ENCODE data around the gene EHMT1.

EHMT1 gene

DNA sequence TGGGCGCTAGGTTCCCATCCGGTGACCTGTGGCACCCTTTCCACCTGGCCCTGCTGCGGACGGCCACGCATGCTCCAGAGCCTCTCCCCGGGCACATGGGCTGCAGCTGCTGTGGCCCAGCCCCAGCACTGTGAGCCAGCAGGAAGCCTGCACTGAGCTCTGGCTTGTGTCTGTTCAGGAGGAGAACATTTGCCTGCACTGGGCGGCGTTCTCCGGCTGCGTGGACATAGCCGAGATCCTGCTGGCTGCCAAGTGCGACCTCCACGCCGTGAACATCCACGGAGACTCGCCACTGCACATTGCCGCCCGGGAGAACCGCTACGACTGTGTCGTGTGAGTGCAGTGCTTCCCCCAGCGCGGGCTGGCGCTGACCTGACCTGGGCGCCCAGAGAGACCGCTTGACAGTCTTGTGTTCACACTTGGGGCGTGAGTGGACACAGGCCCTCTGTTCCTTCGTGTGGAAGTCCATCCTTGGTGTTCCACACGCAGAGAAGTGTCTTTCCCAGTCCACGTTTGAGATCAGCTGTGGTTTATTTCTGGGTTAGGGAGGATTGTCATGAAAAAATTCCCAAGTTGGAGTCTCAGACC lies 192.6 kb downstream of the EHMT1 start:
- DNase-seq = no peak

DNA sequence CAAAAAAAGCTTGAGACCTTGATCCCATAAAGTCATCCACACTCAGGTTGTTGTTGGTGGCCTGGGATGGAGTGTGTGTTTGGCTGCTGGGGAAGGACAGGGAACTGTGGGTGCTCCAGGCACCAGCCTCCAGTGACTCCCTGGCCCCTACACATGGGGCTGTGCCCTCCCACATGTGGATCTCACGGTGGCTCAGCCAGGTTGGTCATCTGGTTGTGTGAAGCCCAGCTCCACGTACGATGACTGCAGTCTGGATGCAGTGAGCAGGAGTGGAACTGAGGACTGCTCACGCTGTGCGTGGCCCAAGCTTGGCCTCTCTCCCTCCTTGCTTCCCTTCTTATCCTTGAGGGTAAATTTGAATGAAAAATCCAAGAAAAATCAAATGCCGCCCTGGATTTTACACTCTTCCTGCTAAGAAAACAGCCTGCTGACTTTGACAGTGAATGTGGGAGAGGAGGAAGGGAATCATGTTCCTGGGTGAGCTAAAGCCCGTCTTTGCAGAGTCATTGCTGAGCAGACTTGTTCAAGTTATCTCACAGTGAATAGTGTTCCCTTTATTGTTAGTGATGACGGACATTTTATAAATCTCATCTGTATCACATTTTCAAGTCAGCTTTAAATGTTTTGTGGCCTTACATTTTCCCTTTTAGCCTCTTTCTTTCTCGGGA lies 193.7 kb downstream of the EHMT1 start:
- no peak for DNase-seq

DNA sequence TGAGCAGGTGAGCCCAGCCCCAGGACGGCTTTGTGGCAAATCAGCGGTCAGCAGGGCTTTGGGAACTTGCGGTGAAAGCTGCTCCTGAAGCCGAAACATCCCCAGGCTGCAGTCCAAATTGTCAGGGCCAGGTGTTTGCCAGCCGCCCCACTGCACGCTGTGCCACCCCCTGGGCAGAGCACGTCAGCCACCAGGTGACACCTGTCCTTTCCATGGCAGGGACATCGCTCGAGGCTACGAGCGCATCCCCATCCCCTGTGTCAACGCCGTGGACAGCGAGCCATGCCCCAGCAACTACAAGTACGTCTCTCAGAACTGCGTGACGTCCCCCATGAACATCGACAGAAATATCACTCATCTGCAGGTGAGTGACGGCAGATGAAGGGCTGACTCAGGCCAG lies 194.4 kb downstream of the EHMT1 start:
- DNase-seq = no peak

GRCh38 chr9:137813651-137814415 lies 195.0 kb downstream of the EHMT1 start:
- no peak for DNase-seq

GRCh38 chr9:137814436-137814835 lies 195.6 kb downstream of the EHMT1 start:
- no peak for DNase-seq

DNA sequence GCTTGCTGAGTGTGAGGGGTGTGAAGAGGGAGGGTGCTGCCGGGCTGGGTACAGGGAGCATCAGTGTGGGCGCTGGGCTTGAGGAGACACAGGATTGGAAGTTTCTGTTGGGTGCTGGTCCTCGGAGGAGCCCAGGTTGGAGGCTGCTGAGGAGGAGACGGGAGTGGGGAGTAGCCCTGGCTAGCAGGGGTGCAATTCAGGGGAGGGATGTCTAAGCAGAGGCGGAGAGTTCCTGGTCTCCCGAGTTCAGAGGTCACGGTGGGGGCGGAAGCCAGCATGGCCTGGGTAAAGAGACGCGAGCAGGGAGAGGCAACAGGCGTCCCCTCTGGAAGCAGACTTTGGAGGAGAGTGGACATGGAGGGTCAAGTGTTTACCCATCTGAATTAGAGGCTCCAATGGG lies 196.0 kb downstream of the EHMT1 start:
- DNase-seq = no peak

DNA sequence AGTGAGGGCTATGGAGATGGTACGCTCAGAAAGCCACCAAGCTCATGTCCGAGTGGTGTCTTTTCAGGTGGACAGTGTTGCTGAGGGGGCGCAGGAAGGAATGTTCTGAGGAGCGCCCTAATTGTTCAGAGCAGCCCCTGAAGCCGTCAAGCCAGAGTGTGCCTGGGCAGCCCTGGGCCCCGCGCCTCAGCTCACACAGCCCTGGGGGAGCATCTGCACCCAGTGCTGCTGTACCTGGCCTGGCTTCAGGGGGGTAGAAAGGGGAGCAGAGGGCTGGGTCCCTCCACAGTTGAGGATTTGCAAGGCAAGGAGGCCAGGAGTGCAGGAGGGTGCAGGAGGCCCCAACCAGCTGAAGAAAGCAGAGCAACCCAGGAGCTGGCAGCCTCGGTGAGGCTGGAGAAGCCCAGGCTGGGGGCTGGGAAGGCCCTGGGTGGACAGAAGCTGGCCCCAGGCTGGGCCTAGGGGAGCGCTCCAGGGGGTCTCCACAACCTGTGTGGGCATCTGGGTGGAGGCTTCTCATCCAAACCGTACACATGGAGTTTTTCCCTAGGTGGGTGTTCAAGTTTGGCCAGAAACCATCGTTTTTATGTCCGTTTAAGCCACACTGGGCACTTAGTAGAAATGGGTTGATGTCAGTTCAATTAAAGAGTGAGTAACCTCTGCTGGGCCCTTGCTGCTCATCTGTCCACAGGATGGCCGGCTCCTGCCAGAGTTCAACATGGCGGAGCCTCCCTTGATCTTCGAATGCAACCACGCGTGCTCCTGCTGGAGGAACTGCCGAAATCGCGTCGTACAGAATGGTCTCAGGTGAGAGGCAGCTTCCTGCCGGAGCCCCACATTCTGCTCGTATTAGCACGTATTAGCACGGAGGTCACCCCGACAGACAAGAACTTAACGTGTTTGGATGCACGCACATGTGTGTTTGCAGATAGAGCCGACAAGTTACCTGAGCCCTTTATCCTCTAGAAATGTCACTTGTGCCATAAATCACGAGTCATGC lies 196.8 kb downstream of the EHMT1 start:
- DNase-seq = no peak

GRCh38 chr9:137816531-137817235 lies 197.9 kb downstream of the EHMT1 start:
- DNase-seq = no peak

- no peak for DNase-seq
Observed at GRCh38 chr9:137817236-137818200, 198.7 kb downstream of the EHMT1 start.

- no peak for DNase-seq
Observed at GRCh38 chr9:137818286-137818685, 199.5 kb downstream of the EHMT1 start.

DNA sequence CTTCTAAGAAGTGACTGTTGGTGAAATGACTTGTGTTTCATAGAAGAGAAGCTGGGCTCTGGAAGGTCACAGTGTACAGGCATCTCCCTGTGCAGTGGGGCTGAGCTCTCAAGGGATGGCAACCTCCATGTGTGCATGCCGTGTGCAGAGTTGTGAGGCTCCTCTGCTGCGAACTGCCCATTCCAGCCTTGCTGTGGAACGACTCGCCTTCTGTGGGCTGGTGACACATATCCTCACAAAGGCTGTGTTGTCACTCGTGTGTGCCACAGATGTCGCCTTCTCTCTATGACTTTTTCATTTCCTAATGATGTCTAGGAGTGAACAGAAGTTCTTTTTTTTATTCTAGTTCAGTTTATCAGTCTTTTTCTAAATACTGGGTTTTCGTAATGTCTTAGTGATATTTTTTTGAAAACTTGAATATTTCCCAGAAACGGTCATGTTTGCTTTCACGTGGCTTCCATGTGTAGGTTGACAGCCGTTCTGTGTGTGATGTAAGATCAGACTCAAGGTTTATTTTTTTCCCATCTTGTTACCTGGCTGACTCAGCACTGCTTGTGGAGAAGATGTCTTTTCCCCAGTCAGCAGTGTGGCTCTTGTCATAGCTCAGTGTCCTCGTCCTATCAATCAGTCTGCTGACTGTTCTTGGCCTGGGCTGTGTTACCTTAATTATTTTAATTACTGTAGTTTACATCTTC lies 201.5 kb downstream of the EHMT1 start:
- no peak for DNase-seq

DNA sequence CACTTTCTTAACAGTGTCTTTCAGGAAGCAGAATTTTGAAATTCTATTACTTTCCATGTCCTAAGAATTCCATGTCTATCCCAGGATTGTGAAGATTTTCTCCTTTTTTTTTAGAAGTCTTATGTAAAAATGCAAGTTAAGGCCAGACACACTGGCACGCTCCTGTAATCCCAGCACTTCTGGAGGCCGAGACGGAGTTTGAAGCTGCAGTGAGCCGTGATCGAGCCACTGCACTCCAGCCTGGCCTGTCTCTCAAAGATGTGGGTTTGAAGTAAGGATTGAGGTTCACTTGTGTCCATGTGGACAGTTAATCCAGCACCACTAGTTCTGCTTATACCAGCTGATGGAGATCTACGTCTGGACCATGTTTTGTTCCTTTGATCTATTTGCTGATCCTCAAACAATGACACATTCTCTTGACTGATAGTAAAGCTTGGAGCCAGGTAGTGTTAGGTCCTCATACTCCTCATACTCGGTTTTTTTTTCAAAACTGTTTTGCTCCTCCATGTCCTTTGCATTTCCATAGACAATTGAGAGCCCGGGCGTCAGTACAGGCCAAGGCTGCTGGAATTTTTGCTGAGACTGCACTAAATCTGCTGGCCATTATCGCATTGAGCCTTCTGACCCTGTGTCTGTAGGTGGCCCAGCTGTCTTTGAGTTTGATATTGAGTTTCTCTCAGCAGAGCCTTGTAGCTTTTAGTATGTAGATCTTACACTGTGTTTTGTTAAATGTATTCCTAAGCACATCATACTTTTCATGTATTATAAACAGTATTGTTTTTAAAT lies 205.4 kb downstream of the EHMT1 start:
- DNase-seq = no peak

DNA sequence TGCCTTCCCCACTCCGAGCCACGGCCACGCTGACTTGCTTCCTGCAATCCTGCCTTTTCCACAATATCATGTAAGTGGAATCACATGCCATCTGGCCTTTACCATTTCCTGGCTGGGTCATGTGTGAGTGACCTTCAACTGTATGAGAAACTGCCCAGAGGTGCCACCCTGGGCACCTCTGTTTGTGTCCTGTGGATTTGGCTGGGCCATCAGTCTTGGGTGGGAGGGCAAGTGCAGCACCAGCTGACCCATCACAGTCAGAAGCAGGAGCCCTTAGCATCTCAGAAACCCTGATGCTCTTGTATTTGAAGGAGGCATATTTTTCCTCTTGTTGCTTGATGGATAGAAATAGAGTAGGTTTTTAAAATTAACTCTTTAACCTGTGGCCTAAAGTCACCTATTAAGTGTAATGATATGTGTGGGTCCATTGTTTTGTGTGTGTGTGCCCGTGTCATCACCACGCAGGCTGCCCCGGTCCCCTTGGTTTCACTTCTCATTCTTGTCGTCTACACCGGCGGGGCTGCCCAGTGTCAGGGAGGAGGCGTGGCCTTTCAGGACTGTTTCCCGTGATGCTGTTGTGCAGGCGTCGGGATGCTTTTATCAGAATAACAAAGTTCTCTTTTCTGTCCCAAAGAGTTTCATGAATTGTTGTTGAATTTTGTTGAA lies 206.7 kb downstream of the EHMT1 start:
- no peak for DNase-seq

DNA sequence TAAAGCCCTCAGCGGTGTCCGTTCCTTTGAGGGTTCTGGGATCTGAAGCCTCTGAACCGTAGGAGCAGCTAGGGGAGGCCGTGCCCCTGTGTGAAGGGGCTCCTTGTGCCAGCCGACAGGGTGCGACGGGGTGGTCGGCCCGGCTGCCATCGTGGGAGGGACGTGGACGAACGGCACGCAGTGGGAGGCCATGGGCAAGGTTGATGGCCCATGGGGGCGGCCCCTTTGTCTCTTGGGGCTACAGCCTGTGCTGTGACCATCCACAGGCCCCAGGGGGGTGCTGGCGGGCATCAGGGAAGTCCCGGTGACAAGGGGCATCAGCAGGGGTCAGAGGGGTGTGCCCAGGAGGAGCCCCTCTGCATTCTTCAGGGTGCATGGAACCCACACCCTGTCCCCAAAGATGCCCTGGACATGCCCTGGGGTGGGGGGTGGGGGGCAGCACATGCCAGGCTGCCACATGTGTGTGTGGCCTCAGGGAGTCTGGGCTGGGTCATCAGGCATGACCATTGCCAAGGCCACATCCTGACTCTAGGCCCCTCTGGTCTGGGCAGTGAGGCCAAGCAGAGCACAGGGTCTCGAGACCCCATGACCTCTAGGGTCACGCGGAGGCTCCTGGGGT lies 209.2 kb downstream of the EHMT1 start:
- no peak for DNase-seq

GRCh38 chr9:137828527-137829259 lies 209.9 kb downstream of the EHMT1 start:
- DNase-seq = no peak

DNA sequence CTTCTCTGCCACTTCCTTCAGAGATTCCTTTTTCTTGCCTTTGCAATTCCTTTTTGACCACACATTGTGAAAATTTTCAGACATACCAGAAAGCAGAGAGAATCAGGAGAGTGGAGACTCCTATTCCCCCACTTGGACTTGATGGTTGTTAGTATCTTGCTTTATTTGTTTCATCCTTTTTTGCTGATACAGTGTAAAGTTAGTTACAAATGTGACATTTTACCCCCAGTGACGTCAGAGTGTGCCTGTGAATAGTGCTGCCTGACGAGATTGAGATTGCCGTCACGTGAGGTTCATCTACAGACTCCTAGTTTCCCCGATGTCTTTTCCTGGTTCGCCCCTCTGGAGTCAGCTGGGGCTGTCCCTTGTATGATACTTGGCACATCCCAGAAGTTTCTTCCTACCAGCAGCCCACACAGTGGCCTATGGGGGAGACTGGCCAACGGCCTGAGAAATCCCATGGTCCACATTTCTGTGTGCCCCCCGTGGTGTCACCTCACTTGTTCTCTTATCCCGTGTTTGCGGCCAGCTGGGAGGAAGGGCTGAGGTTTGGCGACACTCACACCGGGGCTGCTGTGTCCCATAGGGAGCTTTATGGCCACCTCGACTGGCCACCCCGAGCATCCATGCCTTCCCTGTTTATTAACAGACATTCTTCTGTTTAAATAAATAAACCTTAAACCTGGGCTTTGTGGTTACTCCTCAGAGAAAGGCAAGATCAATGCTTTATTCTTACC lies 210.6 kb downstream of the EHMT1 start:
- no peak for DNase-seq

DNA sequence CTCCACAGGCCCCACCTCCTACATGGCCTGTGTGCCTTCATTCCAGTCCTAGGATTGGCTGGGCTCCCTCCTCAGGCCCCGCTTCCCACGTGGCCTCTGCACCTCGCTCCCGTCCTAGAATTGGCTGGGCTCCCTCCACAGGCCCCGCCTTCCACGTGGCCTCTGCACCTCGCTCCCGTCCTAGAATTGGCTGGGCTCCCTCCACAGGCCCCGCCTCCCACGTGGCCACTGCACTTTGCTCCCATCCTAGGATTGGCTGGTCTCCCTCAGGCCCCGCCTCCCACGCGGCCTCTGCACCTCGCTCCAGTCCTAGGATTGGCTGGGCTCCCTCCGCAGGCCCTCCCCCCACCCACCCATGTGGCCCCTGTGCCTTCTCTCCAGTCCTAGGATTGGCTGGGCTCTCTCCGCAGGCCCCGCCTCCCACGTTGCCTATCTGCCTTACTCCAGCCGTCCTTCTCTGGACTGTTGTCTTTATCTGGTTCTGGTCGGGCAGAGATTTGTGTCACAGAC lies 213.4 kb downstream of the EHMT1 start:
- DNase-seq = no peak

Data from cerebellar nuclear complex (tissue), 1 donor.